HG02571 (cell line): ENCODE results near the gene SPATA16.

Experiments
- ATAC-seq: cut with Tn5 transposase; IDR thresholded peaks from one replicate; pipeline ENCODE4 v1.9.1; 2021; ENCODE audit warnings: mild to moderate bottlenecking, moderate library complexity; ENCODE audit not compliant: unreplicated experiment

Gene SPATA16

DNA sequence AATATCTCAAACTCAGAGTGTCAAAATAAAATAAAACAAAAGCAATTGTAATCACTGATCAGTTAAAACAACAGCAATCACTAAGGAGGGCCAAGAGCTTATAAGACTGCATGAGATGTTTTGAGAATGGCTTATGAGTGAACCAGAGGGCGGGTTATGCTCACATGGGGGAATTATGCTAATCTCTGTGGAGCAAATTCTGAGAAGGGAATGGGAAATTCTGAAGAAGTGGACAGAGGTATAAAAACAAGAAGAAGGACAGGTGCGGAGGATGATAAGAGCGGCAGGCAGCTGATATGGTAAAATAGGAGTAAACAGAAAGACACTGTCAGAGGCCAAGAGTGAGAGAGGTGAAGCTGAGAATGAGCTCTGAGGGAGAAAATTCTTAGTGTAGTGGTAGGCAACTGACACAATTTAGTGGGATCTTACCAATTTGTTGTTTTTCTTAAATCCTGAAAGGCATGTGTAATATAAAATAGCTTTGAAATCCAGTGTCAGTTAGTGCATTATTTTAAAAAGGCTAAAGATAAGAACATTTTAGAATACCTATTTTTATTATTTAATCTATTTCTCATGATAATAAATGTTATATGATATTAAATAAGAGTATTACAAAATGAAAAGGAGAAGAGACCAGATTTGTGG is 133.8 kb downstream of the SPATA16 start:
- ATAC-seq: no peak

DNA sequence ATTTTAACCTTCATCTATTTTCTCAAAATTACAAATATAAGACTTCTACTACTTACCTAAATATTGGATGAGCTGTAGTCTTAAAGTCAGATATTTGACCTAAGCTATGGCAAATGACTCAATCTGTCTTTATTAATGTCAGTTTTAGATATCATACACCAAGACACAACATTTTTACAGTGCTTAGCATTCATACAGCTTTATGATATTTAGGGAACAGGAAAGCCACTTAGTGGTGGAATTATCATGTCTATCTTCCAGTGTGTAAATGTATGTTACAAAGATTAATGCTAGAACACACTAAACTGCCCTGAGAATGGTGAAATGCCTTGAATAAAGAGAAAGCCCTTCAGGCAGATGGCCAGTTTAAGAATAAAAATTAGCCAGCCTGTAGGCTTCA is 135.0 kb downstream of the SPATA16 start:
- ATAC-seq: no peak

DNA sequence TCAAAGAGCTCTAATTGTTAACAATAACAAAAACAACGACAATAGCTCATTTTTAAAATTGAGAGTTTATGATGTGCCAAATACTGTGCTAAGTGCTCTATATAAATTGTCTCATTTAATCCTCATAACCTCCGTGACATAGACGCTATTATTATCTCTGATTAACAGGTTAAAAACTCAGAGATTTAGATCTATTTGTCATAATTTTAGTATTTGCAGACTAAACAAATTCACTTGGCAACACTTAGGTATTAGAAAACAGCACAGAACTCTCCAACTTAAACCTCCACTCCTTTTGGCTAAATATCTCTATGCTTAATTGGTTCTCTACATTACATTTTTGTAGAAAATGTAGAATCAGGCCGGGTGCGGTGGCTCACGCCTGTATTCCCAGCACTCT is 136.4 kb downstream of the SPATA16 start:
- ATAC-seq: no peak

DNA sequence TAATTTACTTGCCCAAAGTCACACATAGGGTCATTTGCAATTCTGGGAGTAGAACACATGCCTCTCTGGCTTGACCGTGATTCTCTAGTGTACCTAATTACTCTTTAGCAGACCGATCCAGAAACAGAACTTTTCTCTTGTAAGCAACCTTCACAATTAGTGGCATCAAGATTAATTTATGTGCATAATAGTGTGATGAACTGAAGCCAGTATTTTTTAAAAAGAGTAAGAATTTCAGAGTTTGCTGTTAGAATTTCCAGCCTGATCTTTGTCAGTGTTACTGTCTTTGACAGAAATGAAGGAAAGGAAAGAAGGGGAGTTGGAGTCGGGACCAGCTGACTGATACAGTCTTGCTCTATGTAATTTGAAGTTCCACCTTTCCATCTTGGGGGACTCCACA is 137.1 kb downstream of the SPATA16 start:
- ATAC-seq: no peak

DNA sequence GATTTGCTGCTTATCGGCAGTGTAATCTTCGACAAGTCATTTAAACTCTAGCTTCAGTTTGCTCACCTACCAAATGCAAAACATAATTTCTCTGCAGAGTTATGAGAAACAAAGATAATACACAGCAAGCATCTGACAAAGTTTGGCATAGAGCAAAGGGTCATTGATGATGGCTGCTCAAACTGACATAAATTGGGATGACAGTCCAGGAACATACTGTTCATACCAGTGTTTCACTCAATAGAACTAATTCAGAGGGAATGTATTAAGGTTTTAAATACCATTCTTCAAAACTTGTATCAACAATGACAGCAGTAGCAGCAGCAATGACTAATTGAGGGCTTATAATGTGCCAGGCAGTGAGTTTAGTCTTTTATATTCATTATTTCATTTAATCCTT is 137.6 kb downstream of the SPATA16 start:
- no peak for ATAC-seq

DNA sequence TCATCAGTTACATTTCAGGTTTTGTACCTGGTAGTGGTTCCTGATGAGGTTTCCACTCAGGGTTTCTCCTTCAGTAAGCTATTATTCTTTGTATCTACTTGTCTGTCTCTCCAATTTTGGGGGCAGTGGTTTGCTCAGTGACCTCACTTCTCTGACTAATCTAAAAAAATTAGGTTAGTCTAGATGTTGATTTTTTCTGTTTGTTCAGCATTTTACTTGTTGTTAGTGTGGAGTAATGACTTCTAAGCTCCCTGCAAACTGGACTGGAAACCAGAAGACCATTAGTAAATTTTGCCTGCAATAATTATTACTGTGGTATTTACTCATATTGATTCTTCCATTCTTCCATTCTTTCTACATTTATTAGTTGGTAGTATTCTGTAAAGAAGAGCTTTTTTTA is 139.4 kb downstream of the SPATA16 start:
- ATAC-seq: no peak

DNA sequence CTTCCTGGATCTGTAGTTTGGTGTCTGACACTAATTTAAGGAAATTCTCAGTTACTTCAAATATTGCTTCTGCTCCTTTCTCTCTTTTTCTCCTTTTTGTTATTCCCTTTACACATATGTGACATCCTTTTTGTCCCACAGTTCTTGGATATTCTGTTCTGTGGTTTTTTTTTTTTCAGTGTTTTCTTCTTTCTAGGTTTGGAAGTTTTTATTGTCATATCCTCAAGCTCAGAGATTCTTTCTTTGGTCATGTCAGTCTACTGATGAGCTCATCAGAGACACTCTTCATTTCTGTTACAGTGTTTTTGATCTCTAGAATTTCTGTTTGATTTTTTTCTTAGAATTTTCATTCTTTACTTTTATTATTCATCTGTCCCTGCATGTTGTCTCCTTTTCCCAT is 140.5 kb downstream of the SPATA16 start:
- no peak for ATAC-seq

DNA sequence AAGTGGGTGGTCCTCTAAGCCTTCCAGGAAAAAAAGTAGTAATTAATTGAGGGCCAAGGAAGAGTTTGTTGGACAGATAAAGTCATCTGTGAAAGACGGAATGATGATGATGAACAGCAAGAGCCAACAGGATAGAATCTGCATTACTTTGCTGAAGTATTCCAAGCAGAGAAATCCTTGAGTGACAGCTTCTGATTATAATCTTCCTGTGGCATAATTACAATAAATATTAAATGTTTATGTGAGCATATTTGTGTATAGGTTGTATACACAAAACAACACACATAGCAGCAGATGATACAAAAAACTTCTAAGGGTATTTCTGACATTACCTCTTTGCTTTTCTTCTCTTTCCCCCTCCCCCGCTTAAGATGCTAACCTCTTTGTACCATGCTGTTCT is 147.6 kb downstream of the SPATA16 start:
- ATAC-seq: no peak

DNA sequence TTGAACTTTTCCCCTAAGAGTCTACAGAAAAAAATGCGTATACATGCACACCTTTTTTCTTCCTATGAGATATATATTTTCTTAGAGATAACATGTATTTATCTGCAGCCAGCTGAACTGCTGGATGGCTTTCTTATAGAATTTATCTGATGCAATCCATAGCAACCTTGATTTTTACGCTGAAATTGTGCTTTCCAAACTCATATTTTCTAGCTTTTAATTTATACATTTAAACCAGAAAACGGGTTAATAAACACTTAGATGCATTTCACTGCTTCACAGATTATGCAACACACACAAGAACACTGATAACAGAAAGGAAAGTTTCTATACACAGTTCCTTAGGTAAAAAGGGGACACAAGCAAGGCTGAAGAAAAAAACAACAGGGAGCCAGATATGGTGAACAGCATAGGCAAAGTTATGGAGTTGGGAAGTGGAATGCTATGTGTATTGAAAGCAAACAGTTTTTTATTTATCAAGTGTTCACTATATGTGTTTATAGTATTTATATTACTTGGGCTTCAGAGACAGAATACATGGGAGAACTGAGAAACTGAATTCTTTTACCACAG is 149.5 kb downstream of the SPATA16 start:
- ATAC-seq: no peak

DNA sequence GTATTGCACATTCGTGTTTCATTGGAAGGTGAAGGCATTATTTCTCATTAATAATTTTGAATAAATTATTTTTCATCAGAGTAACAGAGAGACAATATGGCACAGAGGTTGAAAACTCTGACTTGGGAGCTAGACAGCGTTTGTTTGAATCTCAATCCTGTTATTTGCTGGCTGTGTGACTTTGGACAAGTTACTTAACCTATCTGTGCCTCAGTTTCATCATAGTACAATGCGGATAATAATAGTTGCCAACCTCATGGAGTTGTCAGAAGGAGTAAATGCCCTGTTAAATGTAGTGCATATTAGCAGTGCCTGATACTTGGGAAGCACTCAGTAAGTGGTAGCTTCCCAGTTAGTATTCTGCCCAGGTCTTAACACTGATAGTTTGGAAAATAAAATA is 151.7 kb downstream of the SPATA16 start:
- no peak for ATAC-seq

DNA sequence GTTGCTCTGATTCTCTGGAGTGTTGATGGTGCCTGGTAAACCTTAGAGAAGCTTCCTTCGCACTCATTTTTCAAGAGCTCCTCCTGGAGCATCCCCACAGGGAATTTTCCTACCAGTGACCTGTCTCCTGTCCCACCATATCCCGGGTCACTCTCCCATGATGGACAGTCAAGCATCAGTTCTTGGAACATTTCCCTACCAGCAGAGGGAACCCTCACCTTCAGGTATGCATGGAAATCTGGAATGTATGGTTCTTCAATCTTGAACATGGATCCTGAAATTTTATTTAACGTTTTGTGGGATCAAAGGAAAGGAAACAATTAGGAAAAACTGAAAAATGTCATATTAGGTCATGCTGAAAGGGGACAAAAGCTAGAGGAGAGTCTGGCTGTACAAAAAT is 153.8 kb downstream of the SPATA16 start:
- no peak for ATAC-seq

DNA sequence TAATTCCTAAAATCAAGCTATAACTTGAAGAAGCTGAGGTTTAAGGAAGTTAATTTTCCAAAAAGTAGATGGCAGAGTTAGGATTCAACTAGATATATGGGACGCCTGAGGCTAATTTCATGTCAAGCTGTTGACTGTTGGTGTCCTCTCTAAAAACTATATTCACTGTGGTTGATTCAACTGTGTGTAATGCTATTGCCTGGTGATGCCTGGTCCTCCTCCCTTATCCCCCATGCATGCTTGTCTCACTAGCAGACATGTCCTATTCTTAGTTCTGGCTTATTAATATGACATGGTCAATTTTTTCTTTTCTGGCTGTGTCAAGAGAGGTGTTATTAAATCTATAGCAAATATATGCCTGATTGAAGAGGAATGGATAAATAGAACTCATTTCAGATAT is 156.1 kb downstream of the SPATA16 start:
- no peak for ATAC-seq

DNA sequence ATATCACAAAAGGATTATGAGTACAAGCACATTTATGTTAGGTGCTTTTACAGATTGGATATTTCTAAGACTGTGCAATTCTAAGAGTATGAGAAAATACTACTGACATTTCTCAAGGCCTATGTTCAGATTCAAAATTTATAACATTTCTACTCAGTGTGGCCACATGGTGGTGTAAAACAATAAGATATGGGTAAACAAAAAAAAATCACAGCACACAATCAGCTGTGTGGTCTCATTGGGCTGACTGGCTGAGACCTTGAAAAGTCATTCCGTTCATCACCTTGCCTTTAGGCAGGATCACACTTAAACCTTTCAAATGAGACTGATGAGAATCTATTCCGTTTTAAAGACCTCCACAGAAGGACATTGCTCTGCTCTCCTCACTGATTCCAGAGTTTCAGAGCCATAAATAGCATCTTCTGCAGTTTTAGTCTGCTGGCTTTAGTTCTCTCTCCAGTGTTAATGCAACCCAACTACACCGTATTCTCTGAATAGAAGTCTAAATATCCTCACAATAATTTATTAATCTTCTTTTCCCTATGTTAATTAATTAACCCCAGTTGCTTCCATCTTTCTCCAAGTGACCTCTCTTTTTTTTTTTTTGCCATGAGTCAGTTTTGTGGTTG is 158.2 kb downstream of the SPATA16 start:
- ATAC-seq: no peak

DNA sequence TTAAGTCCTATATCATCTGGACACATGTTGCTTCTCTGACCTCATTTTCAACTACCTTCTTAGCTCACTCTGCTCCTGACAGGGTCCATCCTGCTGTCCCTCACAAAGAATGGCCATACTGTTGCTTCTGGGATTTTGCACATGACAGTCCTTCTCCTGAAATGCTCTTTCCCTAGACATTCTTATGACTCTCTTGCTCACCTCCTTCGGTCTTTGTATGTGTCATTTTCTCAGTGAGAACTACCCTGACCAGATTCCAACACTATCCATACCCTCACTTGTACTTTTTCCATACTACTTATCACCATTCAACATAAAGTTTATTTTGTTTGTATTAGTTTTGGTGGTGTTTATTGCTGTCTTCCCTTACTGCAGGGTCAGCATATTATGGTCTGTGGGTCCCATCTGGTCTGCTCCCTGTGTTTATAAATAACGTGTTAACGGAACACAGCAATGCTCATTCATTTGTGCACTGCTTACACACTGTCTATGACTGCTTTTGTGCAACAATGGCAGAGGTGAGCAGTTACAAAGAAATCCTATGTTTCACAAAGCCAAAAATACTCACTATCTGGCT is 159.5 kb downstream of the SPATA16 start:
- no peak for ATAC-seq

DNA sequence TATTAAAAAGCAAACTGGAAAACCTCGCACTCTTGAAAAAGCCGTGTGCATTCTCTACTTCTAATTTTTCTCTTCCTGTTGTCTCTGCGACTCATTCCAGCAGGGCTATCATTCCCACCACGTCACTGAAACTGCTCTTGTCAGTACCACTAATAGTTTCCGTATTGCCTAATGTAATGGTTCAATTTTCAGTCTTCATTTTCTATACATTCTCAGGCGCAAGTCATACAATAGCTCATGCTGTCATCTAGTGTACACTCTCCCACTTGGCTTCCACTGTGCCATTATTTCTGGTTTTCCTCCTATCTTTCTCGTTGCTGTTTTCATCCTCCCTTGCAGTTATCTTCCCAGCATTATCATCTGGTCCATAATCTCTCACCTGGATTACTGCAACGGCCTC is 160.2 kb downstream of the SPATA16 start:
- no peak for ATAC-seq

DNA sequence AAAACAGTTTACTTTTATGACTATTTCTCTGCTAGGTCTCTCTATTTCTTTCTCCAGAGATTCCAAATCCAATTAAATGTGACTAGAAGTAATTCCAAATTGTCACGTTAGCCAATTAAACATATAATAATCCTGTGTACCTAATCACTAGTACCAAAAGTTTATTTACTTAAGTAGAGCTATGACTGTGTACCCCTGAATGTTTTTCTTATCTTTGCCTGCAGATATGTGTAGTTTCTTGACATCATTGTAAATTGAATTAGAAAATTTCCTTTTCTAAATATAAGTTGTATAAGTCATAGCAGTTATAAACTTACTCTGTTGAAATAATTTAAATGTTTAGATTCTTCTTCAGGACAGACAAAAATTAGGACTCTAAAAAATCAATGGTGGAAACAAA is 163.3 kb downstream of the SPATA16 start:
- ATAC-seq: no peak

DNA sequence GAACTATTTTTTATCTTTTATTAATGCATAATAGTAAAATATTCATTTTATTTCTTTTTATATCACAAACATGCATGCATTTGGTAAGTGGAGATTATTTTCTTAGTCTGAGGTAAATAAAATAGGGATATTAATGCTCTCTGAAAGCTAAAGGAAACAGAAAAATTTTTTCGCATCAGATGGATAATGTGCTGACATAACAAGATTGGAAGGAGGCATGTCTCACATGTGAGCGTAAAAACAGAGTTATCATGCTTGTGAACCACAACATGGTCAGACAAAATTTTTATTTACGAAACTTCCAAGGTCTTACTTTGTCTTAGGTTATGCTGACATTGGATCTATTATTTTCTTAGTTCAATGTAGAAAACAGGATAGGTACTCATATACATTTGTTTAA is 166.1 kb downstream of the SPATA16 start:
- no peak for ATAC-seq

DNA sequence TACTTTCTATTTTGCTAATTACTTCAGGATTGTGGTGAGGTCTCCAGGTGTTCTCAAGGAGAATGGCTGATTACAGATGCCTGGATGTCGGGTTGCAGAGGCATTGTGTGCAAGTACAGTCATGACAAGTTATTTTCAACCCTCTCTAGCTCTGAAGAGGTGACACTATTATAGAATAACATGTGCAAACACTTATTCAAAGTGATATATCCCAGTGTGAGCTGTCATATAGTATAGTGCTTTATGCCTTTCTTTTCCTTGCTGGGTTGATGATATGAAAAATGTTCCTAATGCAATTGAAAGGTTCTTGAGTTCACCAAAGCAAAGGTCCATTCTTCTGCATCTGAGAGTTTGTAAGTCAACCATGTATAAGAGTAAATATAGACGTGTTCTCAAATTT is 167.2 kb downstream of the SPATA16 start:
- ATAC-seq: no peak

DNA sequence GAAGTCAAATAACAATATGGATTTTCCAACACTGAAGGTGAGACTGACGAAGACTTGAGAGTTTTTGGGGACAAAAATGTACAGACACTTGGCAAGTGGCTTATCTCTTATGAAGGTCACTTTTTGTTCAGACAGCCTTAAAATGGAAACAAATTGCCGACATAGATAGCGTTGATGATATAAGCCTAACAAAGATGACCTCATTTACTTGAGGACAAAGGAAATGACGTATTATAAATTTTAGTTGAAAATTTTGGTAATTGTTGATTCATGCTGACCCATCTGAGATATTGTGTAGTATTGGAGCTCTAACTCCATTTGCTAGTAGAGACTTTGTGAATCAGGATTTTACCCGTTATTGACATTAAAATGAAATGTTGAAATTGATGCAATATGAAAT is 168.3 kb downstream of the SPATA16 start:
- no peak for ATAC-seq

DNA sequence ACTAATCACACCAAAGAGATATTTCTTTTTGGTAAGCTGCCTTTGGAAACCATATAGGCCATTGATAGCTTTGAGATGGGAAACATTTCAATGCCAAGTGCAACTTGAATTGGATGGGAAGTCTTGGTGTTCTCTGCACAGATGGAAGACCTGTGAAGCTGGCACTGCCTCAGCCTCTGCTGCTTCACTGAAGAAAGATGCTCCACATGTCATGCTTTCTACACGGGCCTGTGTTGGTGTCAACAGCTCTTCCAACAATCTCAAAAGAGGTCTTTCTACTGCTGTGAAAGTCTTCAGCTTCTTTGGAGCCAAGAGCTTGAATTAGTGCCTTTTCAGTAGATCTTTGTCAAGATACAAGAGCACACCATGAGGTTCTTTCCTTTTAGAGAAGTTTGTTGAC is 169.0 kb downstream of the SPATA16 start:
- ATAC-seq: no peak

DNA sequence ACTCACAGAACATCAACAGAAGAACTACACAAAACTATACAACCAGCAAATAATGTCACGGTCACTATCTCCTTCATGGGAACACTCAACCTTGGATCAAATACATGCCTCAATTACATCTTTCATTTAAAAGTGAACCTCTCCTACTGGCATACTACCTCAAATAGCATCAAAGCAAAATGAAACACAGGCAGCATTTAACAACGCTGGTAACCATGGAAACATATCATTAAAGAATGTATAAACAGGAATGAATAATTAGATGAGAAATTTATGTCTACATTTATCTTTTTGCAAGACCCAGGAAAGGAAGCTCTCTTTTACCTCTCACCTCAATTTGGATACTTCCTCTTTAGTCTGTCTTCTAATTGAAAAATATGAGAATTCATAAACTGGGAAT is 172.4 kb downstream of the SPATA16 start:
- ATAC-seq: no peak

DNA sequence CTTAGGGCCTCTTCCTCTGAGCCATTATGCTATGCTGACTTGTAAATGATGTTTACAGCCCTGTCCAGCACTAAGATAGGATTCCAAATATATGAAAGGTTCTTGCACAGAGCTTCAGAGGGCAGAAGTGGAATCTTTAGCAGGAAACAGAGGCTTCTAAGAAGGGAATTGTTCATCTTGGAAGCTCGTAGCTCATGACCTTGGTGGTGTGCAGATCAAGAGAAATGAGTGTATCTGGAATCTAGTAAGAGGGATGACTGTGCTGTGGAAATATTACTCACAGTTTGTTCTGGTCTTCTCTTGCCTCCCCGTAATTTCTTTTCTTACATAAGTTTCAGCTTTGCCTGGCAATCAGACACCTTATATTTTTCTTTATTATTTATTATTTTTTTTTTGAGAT is 175.8 kb downstream of the SPATA16 start:
- ATAC-seq: no peak
